Activated T-cell treated with anti-CD3 and anti-CD28 coated beads, Interleukin-2, amount 50 U/mL, for 24 hours (primary cell): ENCODE results near the gene PRND.
"Not testable (repeated sequence)": the region's sequence is repeated elsewhere in the genome, so short reads cannot be mapped to it uniquely, and the experiment has no call there.

Experiments
- DNase-seq: peaks from one replicate; pipeline ENCODE4 v3.0.0-alpha.2; 2020
- H3K27ac Mint-ChIP-seq: 2 replicates; pipeline ENCODE4 v1.8.0; 2020; ENCODE audit warnings: mild to moderate bottlenecking, mixed read lengths
- H3K27me3 Mint-ChIP-seq: 2 replicates; pipeline ENCODE4 v1.8.0; 2020; ENCODE audit warnings: mixed read lengths
- H3K36me3 Mint-ChIP-seq: 2 replicates; pipeline ENCODE4 v1.8.0; 2020; ENCODE audit warnings: low read depth, mixed read lengths
- H3K4me1 Mint-ChIP-seq: 2 replicates; pipeline ENCODE4 v1.8.0; 2020; ENCODE audit warnings: low read depth, mixed read lengths
- H3K4me3 Mint-ChIP-seq: 2 replicates; pipeline ENCODE4 v1.8.0; 2020; ENCODE audit warnings: mild to moderate bottlenecking, moderate library complexity, mixed read lengths
- H3K9me3 Mint-ChIP-seq: 2 replicates; pipeline ENCODE4 v1.8.0; 2020; ENCODE audit warnings: mixed read lengths

Gene PRND

GRCh38 chr20:4737857-4738627, 16.3 kb downstream of the PRND start:
- H3K4me3 Mint-ChIP-seq = no peak overlapping the region
- no peak for DNase-seq
- H3K36me3 Mint-ChIP-seq = no peaks in the 10 kb centered on the region
- no peak overlapping the region for H3K27ac Mint-ChIP-seq
- no peaks in the 10 kb centered on the region for H3K4me1 Mint-ChIP-seq
- H3K27me3 Mint-ChIP-seq = peaks cover 22% of the 10 kb centered on the region
- no peaks in the 10 kb centered on the region for H3K9me3 Mint-ChIP-seq

- Mint-ChIP-seq H3K27ac (no peak overlapping the region), H3K4me1 (peaks cover 5% of the 10 kb centered on the region), H3K36me3 (no peaks in the 10 kb centered on the region), H3K4me3 (no peak overlapping the region), H3K9me3 (no peaks in the 10 kb centered on the region), H3K27me3 (peaks cover 13% of the 10 kb centered on the region)
- peak; percentile 74 for DNase-seq
These were observed 19.2 kb downstream of the PRND start for GRCh38 chr20:4740774-4741431.

GRCh38 chr20:4748847-4749246, 27.1 kb downstream of the PRND start:
- Mint-ChIP-seq H3K27ac (no peak overlapping the region), H3K36me3 (no peaks in the 10 kb centered on the region), H3K27me3 (no peaks in the 10 kb centered on the region), H3K4me1 (peaks cover 5% of the 10 kb centered on the region), H3K9me3 (peaks cover 4% of the 10 kb centered on the region), H3K4me3 (no peak overlapping the region)
- DNase-seq = no peak

- no peak overlapping the region for H3K27ac Mint-ChIP-seq
- H3K27me3 Mint-ChIP-seq = no peaks in the 10 kb centered on the region
- no peak overlapping the region for H3K4me3 Mint-ChIP-seq
- peaks cover 5% of the 10 kb centered on the region for H3K4me1 Mint-ChIP-seq
- DNase-seq = no peak
- no peaks in the 10 kb centered on the region for H3K36me3 Mint-ChIP-seq
- peaks cover 4% of the 10 kb centered on the region for H3K9me3 Mint-ChIP-seq
These were observed 27.6 kb downstream of the PRND start for GRCh38 chr20:4749326-4749725.

GRCh38 chr20:4750381-4750780, 28.7 kb downstream of the PRND start:
- H3K36me3 Mint-ChIP-seq = no peaks in the 10 kb centered on the region
- H3K27ac Mint-ChIP-seq = no peak overlapping the region
- peaks cover 4% of the 10 kb centered on the region for H3K9me3 Mint-ChIP-seq
- DNase-seq = no peak
- no peaks in the 10 kb centered on the region for H3K27me3 Mint-ChIP-seq
- no peak overlapping the region for H3K4me3 Mint-ChIP-seq
- H3K4me1 Mint-ChIP-seq = peaks cover under 1% of the 10 kb centered on the region

- not testable (repeated sequence) for H3K36me3 Mint-ChIP-seq, H3K27ac Mint-ChIP-seq, H3K9me3 Mint-ChIP-seq, H3K4me1 Mint-ChIP-seq, H3K27me3 Mint-ChIP-seq
- DNase-seq = peak; percentile 66
- peak overlapping the region; percentile 41 for H3K4me3 Mint-ChIP-seq
These were observed 37.6 kb downstream of the PRND start for GRCh38 chr20:4759100-4759884.

GRCh38 chr20:4763261-4763660, 41.6 kb downstream of the PRND start:
- Mint-ChIP-seq H3K9me3 (no peaks in the 10 kb centered on the region), H3K4me3 (no peak overlapping the region), H3K27ac (no peak overlapping the region), H3K27me3 (no peaks in the 10 kb centered on the region), H3K4me1 (peaks cover 9% of the 10 kb centered on the region), H3K36me3 (no peaks in the 10 kb centered on the region)
- DNase-seq = no peak

- Mint-ChIP-seq H3K27me3 (no peaks in the 10 kb centered on the region), H3K27ac (no peak overlapping the region), H3K4me3 (no peak overlapping the region), H3K9me3 (no peaks in the 10 kb centered on the region), H3K36me3 (no peaks in the 10 kb centered on the region), H3K4me1 (peaks cover 9% of the 10 kb centered on the region)
- DNase-seq = no peak
These were observed 42.2 kb downstream of the PRND start for GRCh38 chr20:4763723-4764510.

GRCh38 chr20:4764805-4765204, 43.1 kb downstream of the PRND start:
- Mint-ChIP-seq H3K27me3 (no peaks in the 10 kb centered on the region), H3K4me3 (no peak overlapping the region), H3K9me3 (no peaks in the 10 kb centered on the region), H3K4me1 (peaks cover 9% of the 10 kb centered on the region), H3K36me3 (no peaks in the 10 kb centered on the region), H3K27ac (no peak overlapping the region)
- DNase-seq = no peak

- Mint-ChIP-seq H3K4me1 (peaks cover 8% of the 10 kb centered on the region), H3K36me3 (no peaks in the 10 kb centered on the region), H3K27ac (no peak overlapping the region), H3K9me3 (no peaks in the 10 kb centered on the region), H3K4me3 (no peak overlapping the region), H3K27me3 (no peaks in the 10 kb centered on the region)
- no peak for DNase-seq
These were observed 44.0 kb downstream of the PRND start for GRCh38 chr20:4765681-4766080.

- H3K27ac Mint-ChIP-seq = no peak overlapping the region
- no peak for DNase-seq
- no peak overlapping the region for H3K4me3 Mint-ChIP-seq
- peaks cover 7% of the 10 kb centered on the region for H3K9me3 Mint-ChIP-seq
- H3K4me1 Mint-ChIP-seq = peaks cover under 1% of the 10 kb centered on the region
- H3K36me3 Mint-ChIP-seq = no peaks in the 10 kb centered on the region
- no peaks in the 10 kb centered on the region for H3K27me3 Mint-ChIP-seq
These were observed 44.9 kb downstream of the PRND start for GRCh38 chr20:4766631-4767030.

GRCh38 chr20:4767084-4767483, 45.4 kb downstream of the PRND start:
- no peaks in the 10 kb centered on the region for H3K36me3 Mint-ChIP-seq
- H3K9me3 Mint-ChIP-seq = peaks cover 9% of the 10 kb centered on the region
- no peak overlapping the region for H3K27ac Mint-ChIP-seq
- no peaks in the 10 kb centered on the region for H3K27me3 Mint-ChIP-seq
- no peaks in the 10 kb centered on the region for H3K4me1 Mint-ChIP-seq
- H3K4me3 Mint-ChIP-seq = no peak overlapping the region
- DNase-seq = no peak

GRCh38 chr20:4769328-4769727, 47.6 kb downstream of the PRND start:
- H3K27ac Mint-ChIP-seq = no peak overlapping the region
- no peaks in the 10 kb centered on the region for H3K4me1 Mint-ChIP-seq
- DNase-seq = no peak
- H3K36me3 Mint-ChIP-seq = no peaks in the 10 kb centered on the region
- no peak overlapping the region for H3K4me3 Mint-ChIP-seq
- H3K27me3 Mint-ChIP-seq = no peaks in the 10 kb centered on the region
- H3K9me3 Mint-ChIP-seq = peaks cover 14% of the 10 kb centered on the region

GRCh38 chr20:4770026-4770425, 48.3 kb downstream of the PRND start:
- Mint-ChIP-seq H3K36me3 (no peaks in the 10 kb centered on the region), H3K27ac (no peak overlapping the region), H3K27me3 (no peaks in the 10 kb centered on the region), H3K4me1 (no peaks in the 10 kb centered on the region), H3K4me3 (no peak overlapping the region), H3K9me3 (peaks cover 14% of the 10 kb centered on the region)
- DNase-seq = no peak
